HG03565 (cell line): ENCODE measurements around the gene CAMK2D.
"Not testable (repeated sequence)": the region's sequence is repeated elsewhere in the genome, so short reads cannot be mapped to it uniquely, and the experiment has no call there.

Experiments used
- ATAC-seq: cut with Tn5 transposase; IDR thresholded peaks from one replicate; pipeline ENCODE4 v1.9.1; 2021; ENCODE audit warnings: mild to moderate bottlenecking, moderate library complexity; ENCODE audit not compliant: unreplicated experiment

The CAMK2D gene

DNA sequence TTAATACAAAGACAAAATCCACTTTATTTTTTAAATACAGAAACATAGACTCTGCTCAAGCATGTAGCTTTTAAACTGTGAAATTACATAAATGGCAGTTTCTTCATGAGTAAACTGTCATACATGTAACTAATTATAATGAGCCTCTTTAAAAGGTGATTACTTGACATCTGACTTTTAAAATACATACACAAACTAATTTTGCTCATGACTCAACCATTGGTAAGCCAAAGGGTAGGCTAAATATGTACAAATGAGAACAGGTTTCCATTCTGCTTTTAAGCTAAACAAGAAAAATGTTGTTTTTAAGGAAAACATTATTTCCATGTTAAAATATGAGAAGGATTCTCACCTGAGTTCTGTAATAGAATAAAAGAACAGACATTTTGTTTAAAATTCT lies 27.9 kb downstream of the CAMK2D start:
- no peak for ATAC-seq

DNA sequence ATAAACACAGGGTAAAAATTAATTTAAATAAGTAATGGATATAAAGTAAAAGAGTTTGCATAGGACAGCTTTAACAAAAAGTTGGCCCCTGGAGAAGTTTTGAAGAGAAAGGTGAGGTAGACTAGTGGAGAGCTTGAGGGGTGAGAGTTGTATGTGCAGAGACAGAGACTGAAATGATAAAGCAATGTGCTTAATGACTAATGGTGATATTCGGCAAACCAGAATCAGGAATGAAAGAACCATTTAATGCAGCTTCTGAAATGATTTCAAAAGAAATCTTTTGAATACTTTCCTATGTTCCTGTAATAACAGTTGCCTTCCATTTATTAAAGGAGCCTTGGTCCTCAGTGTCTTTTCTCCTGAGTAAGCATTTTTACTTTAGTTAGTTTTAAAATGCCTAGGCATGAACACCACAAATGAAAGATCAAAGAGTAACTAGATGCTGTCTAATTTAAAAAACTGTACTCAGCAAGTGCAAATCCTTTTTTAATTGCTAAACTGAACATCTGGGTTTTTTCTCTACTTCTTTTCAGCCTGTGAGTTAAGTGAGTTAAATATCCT lies 28.5 kb downstream of the CAMK2D start:
- no peak for ATAC-seq

DNA sequence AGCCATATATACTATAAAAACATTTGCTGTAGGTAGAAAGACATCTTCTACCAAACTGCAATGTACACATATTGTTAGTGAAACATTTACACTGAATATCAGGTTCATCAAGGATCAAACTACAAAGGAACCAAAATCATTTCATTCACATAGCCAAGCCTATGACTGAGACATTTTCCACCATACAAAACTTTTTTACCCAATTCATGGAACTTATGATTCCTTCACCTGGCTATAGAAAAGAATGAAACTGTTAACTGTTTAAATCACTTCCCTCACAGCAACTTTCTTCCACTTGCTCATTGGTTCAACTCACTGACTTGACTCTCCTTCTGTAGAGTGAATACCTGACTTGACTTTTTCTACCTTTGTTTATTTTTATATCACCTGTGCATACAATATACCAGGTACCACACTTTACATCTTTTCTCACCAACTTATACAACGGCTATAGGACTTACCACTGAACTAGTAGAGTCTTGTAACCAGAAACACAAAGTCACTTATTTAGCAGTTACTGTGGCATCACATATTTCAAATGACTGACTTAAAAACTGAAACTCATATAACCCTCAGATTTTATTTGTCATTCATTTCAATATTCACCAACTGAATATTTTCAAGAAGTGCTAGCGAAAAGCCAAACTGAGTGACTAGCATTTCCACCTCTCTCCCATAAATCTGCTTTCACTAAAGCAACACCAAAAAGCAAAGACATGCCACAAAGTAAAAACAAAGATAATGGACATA lies 30.9 kb downstream of the CAMK2D start:
- no peak for ATAC-seq

DNA sequence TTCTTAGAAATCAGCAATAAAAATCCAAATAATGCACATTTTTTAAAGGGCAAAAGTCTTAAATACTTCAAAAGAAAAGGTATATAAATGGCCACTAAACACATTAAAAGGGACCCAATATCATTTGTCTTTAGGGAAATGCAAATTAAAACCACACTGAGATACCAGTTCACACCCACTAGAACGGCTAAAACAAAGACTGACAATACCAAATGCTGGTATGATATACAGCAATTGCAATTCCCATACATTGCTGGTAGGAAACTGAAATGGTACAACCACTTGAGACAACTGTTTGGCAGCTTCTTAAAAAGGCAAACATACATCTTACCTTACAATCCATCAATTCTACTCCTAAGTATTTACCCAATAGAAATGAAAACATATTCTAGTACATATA lies 33.7 kb downstream of the CAMK2D start:
- no peak for ATAC-seq

DNA sequence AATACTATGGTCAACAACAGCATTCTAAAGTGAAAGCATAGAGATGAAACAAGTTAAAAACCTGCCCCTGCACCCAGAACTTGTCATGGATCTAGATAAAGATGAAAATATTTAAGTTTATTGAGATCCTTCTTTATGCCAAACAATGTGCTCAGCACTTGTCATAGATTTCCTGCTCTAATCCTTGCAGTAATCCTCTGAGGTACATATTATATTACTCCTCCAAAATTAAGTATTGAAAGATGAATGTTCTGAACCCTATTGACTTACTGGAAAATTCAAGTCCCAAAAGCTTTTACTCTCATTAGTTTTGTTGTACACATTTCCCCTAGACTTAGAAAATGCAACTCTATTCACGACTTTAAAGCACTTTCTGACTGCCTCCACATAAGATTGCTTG lies 35.6 kb downstream of the CAMK2D start:
- no peak for ATAC-seq

DNA sequence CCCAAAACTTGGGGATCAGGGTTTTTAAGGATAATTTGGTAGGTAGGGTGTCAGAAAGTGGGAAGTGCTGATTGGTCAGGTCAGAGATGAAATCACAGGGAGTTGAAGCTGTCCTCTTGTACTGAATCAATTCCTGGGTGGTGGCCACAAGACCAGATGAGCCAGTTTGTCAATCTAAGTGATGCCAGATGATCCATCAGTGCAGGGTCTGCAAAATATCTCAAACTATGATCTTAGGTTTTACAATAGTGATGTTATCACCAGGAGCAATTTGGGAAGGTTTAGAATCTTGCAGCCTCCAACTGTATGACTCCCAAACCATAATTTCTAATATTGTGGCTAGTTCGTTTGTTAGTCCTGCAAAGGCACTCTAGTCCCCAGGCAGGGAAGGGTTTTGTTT lies 43.3 kb downstream of the CAMK2D start:
- ATAC-seq = no peak

DNA sequence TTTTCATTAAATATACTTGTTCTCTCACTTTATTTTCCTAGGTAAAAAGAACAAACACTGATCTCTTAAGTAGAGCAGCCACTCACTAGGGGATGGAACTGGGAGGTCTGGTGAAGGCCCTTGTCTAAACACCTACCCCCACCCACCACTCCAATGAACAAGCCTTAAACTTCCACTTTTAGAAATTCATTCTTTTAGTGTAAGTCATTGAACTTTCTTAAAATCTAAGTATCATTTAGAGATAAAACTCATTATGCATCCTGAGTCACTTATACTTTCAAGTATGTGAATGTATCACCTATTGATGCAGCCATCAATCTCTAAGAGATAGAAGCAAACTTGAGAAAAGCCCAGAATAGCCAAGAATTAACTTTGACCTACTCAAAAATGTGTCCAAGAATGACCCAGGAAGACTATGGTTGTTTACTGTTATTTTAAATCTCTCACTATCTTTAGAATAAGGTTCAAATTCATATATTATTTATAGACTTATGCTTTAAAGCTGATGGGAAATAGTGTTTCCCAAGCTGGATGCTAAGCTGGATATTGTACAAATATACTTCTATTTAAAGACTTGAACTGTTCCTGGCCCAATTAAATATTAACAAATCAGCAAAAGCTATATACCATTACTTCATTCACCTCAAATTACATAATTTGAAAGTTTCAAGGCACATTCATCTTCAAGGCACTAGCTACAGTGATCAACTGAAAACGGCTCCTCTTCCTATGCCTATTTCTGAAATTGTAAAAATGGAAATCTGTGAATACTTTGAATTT lies 49.5 kb downstream of the CAMK2D start:
- ATAC-seq = no peak

DNA sequence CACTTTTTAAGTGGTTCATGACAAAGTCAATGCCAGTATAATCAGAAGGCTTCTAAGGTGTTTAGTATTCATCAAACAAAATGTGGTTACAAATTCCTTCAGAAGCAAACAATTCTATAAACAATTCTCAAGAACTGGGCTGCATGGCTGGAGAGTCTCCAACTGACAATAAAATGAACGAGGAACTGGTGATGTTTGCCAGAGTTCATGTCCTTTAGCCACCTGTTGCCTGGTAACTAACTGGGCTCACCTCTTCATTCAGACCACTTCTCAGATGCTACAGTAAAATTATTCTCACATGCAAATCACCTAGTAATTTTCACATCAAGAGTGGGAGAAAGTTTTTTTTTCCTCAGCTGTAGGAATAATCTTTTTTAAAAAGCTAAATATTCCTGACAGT lies 53.3 kb downstream of the CAMK2D start:
- no peak for ATAC-seq

DNA sequence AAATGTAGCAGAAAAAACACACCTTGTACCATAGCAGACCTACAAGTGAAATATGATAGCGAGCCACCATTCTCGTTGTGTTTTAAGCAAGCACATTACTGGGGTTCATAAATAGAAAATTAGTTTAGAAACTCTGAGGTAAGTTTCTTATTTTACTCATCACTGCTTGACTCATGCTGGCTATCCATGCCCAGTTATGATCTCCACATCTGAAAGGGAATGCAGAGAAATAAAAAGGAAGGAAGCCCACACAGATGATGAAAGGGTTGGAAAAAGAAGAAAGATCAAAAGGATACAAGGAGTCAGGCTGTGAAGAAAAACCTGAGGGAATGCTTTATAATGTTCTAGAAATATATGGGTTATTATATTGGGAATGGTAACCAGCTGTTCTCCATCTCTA lies 54.5 kb downstream of the CAMK2D start:
- no peak for ATAC-seq

DNA sequence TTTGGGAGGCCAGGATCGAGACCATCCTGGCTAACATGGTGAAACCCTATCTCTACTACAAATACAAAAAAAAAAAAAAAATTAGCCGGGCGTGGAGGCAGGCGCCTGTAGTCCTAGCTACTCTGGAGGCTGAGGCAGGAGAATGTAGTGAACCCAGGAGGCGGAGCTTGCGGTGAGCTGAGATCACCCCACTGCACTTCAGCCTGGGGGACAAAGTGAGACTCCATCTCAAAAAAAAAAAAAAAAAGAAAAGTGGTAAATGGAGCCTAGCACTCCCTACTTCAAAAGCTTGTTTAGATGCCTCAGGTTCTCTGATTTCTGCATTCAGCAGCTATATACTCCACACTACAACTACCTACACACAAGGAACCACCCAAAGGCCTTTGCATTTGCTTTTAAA lies 56.4 kb downstream of the CAMK2D start:
- ATAC-seq = not testable (repeated sequence)

DNA sequence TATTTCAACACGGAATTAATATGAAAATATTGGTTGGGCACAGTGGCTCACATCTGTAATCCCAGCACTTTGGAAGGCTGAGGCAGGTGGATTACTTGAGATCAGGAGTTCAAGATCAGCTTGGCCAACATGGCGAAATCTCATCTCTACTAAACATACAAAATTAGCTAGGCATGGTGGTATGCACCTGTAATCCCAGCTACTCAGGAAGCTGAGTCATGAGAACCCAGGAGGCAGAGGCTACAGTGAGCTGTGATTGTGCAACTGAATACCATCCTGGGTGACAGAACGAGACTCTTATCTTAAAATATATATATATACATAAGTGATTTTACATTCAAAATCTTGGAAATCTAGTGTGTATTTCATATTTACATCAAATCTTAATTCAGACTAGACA lies 58.9 kb downstream of the CAMK2D start:
- ATAC-seq = not testable (repeated sequence)

DNA sequence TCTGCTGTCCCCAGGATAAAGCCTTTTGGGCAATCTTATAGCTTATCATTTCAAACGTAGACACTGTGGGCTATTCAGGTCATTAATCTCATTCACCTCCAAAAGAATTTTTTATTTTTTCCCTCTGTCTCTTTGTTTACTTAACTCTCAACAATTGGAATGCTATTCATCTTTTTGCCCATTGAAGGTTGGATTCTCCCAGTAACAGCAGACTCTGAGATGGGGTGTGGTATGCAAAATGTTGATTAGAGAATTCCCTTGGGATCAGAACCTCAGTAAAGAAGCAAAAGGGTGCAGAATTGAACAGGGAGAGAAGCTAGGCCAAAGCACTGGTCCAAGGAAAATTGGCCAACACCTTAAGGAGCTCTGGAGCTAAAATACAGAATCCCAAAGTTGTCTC lies 60.4 kb downstream of the CAMK2D start:
- ATAC-seq = no peak

DNA sequence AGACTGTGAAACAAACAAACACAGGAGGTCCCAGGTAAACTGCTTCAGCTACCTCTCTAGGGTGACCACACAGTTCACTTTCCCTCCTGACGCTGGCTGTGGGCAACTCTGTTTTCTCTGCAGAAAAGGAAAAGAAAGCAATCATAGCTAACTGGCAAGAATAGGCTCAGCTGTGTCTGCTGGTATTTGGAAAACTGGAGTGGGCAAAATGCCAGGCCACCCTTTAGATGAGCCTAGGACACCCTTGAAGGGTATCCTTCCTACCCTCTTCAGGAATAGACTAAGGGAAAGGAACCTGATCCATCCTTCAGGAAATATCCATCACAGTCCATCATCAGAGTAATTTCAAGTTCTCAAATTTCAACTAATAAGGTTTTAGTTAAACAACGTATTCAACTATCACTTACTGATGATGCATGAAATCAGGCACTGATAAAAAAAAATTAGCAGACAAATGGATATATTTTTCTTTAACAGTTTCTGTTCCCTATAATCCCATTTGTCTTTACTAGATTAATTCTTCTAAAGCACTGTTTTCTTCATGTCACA lies 60.9 kb downstream of the CAMK2D start:
- no peak for ATAC-seq

DNA sequence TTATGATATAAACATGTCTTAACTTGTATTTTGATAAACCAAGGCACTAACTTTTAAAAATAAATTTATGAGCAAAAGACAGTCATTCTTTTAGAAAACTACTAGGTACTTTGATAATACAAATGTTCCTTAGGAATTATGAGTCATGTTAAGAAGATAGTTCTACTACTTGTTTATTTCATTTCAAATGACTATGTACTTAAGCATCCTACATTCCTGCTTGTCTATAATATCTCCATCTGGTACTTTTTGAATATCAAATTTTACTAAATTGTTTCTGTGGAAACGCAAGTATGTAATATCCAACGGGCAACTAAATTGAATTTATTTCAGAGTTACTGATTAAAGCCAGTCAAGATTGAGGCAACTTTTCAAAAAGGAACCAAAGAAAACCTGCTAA lies 61.8 kb downstream of the CAMK2D start:
- ATAC-seq = no peak

DNA sequence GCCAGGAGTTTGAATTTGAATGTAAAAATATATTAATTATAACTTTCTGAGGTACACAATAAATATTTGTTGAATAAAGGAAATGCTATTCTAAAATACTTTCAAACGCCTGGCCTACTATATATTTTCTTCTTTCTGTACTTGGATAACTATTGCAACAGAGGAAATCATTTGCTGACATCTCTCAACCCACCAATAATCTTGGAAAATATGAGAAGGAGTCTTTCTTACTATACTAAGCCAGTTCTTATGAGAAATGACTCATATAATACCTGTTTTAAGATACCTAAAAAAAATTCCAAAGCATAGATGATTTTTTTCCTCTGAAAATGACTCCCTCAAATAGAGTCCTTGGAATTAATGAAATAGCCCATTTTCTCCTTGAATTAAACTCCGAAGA lies 64.1 kb downstream of the CAMK2D start:
- ATAC-seq = no peak

DNA sequence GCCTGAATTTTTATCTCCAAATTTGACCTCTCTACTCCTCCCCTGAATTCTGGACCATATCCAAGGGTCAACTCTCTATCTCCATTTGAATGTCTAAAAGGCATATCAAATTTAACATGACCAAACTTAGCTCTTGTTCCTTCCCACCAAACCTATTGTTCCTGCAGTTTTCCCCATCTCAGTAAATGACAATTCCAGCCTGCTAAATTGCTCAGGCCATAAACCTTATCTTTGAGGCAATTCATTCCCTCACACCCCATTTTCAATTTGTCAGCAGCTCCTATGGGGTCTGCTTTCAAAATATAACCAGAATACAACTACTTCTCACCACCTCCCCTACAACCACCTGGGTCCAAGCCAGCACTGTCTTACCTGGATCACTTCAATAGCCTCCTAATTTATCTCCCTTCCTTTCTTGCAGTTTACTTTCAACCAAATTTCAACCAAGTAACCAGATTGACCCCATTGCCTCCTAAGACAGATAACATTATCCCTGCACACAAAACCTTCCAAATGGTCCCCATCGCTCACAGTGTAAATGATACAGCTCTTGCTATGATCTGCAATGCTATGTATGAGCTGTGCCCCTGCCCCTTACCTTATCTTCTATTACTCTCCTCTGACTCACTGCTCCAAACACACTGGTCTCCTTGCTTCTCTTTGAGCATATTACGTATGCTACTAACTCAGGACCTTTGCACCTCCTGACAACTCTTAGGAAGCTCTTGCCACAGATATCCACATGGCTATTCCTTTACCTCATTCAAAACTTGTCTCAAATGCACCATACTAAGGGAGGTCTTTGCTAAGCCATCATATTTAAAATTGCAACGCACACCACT lies 66.0 kb downstream of the CAMK2D start:
- no peak for ATAC-seq

DNA sequence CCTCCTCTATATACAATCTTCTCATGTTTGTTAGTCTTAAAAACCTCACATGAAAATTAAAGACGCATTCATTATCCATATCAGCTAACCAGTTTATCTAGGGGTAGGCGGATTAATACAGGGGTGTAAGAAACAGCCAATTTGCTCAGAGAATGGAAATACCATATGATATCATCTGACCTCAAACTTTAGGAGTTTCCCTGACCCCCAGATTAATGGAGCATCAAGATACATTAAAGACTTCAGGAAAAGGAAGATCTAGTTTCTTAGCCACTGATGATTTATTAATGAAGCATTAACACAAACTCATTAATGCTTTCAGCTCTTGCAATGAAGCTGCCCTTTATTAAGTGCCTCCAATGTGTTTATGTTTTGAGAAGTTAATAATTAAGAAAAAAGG lies 67.5 kb downstream of the CAMK2D start:
- no peak for ATAC-seq

DNA sequence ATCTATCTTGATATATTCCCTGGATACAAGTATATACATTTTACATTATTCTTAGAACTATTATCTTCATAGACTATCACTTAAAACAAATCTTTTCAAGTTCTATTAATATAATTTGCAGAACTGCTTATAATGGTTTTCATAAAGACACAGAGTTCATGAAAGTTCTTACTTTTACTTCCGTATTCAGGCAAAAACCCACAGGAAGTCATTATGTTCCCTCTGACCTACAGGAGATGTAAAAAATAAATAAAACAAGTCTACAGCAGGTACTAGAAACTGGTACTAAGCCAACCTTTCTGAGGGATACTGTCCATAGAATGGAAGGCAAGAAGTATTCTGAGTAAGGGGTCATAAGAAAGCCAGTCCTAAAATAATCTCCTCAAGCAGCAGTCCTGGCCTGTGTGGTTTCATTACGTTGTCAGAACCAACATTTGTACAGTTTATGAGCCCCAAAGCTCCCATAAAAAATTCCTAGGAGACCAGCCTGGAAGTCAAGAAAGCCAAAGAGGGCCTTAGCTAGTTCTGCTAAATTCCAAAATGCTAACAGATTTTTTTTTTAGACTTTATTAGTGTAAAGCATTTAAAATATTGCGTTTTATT lies 68.6 kb downstream of the CAMK2D start:
- peak; percentile 82 for ATAC-seq

DNA sequence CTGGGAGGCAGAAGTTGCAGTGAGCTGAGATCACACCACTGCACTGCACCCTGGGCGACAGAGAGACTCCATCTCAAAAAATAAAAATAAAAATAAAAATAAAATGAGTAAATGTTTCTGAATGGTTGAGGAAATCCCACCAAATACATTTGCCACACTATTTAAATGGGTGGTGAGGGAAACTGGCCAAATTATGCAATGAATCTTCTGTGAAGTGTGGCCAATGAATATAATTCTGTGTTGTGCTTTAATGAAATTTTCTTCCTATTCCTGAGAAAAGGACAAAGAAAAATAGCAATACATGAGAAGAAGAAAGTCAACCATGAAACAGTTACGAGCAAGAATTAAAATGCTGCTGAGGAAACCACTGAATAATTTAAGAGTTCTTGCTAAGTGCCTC lies 69.9 kb downstream of the CAMK2D start:
- ATAC-seq = no peak

DNA sequence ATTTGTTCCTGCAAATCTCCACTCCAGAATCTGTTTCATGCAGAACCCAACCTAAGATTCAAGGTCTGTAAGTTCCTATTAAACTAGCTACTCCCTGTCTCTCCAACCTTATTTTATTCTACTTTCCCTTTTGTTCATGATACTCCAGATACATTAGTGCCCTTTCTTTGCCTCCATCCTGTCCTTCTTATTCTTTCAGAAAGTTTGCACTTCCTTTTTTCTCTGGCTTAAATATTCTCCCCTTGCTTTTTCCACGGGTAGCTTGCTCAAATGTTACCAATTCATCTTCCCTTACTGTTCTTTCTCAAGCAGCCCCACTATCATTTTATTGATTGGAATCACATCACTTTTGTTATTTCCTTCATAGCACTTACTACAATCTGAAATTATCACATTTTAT lies 72.1 kb downstream of the CAMK2D start:
- ATAC-seq = no peak
